ENCODE measurements around the gene PIMREG.

- TF ChIP-seq CTCF (IDR thresholded peaks at IDR 0.05; ENCODE audit: insufficient read depth, low read length, poor library complexity, severe bottlenecking) (no peak), EZH2phosphoT487 (conservative IDR thresholded peaks at IDR 0.05; ENCODE audit: low read length) (no peak)
Observed at GRCh38 chr17:6472517-6472916, 28.3 kb downstream of the PIMREG start.

Data from SU-DHL-6 (cell line).